Measurements from ENCODE around the gene BID.

Gene BID

DNA sequence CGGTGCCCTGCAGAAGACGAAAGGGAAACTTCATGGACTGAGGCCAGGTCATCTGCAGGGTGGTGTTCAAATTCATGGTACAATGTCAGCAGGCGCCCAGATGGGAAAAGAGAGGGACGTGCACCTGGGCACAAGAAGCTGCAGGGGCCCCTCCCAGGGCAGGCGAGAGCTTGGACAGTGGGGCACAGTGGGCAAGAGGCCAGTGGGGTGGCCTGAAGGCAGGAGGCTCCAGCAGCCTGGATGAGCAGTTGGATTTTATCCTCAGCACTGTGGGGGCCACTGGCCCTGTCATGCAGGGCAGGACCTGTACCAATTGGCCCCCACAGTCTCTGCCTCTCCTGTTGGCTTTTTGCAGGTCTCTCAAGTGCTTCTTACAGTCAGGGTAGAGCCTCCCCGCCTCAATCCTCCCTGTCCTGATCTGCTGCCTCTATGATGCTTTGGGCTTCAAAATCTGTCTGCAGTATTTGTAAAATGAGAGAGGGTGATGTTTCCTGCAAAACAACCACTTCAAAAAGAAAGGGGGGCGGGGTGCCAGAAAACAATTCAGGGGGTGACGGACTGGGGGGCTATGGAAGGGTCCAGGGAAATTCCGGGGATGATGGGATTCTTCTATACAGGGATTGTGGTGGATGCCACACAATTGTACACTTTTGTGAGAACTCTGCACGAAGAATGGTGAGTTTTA lies 1.7 kb upstream of the BID start:
- Histone ChIP-seq H3K27ac (ENCODE audit: low read depth, low read length) (no peak overlapping the region), H3K27me3 (ENCODE audit: control insufficient read depth, low read length) (no peaks in the 10 kb centered on the region), H3K9me2 (replicated peaks; ENCODE audit: control insufficient read depth, low read length) (no peaks in the 10 kb centered on the region), H3F3A (ENCODE audit: control insufficient read depth, insufficient read depth) (peaks cover 11% of the 10 kb centered on the region), H3K4me1 (ENCODE audit: control insufficient read depth, low read length) (peaks cover 80% of the 10 kb centered on the region), H3K9me3 (ENCODE audit: control insufficient read depth, insufficient read depth, low read length) (no peaks in the 10 kb centered on the region), H4K20me1 (ENCODE audit: control insufficient read depth, insufficient read depth, low read depth, low read length) (peaks cover 12% of the 10 kb centered on the region), H3K79me2 (ENCODE audit: control insufficient read depth, low read length) (peaks cover 47% of the 10 kb centered on the region), H3K4me2 (ENCODE audit: low read length) (peak overlapping the region; percentile 95), H3K36me3 (ENCODE audit: control insufficient read depth, low read length) (peaks cover 5% of the 10 kb centered on the region; the same call in 1 of the 2 replicates), H3K4me3 (ENCODE audit: low read length) (no peak overlapping the region)
- TF ChIP-seq, protein P1, sequence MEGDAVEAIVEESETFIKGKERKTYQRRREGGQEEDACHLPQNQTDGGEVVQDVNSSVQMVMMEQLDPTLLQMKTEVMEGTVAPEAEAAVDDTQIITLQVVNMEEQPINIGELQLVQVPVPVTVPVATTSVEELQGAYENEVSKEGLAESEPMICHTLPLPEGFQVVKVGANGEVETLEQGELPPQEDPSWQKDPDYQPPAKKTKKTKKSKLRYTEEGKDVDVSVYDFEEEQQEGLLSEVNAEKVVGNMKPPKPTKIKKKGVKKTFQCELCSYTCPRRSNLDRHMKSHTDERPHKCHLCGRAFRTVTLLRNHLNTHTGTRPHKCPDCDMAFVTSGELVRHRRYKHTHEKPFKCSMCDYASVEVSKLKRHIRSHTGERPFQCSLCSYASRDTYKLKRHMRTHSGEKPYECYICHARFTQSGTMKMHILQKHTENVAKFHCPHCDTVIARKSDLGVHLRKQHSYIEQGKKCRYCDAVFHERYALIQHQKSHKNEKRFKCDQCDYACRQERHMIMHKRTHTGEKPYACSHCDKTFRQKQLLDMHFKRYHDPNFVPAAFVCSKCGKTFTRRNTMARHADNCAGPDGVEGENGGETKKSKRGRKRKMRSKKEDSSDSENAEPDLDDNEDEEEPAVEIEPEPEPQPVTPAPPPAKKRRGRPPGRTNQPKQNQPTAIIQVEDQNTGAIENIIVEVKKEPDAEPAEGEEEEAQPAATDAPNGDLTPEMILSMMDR (IDR thresholded peaks at IDR 0.05; ENCODE audit: low read depth, low read length, poor library complexity, severe bottlenecking) = no peak
- no peak for TF ChIP-seq EZH2phosphoT487 (IDR thresholded peaks at IDR 0.05; ENCODE audit: borderline replicate concordance, low read length)

DNA sequence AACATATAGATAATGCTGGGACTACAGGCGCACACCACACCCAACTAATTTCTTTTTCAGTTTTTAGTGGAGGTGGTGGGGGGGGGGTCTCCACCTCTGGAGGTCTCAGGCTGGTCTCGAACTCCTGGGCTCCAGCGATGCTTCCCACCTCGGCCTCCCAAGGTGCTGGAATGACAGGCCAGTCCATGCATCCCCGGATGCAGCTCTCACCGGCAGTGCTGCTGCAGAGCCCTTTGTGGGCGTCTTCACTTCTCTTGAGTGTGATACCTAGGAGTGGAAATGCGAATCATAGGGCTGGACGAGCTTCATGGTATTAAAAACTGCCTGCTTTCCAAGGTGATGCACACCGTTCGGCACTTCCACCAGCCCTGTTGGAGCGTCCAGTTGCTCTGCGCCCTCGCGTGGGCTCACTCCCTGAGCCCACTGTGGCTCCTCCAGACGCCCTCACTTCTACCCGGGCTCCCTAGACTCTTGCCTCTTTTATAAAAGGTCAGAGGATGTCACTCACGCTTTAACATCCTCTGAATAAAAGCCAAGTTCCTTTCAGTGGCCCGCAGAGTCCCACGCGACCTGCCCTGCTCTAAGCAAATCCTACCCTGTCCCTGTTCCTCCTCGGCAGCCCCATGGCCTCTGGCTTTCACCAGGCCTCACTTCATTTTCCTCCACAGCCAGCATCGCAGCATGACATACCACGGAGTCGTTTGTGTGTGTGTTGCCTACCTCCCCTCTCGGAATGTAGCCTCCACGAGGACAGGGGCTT lies 837 bp upstream of the BID start:
- Histone ChIP-seq H3K27ac (ENCODE audit: low read depth, low read length) (peak overlapping the region; percentile 43), H3K9me2 (replicated peaks; ENCODE audit: control insufficient read depth, low read length) (no peaks in the 10 kb centered on the region), H3K36me3 (ENCODE audit: control insufficient read depth, low read length) (peaks cover 8% of the 10 kb centered on the region; the same call in 1 of the 2 replicates), H4K20me1 (ENCODE audit: control insufficient read depth, insufficient read depth, low read depth, low read length) (peaks cover 12% of the 10 kb centered on the region), H3K9me3 (ENCODE audit: control insufficient read depth, insufficient read depth, low read length) (no peaks in the 10 kb centered on the region), H3K27me3 (ENCODE audit: control insufficient read depth, low read length) (no peaks in the 10 kb centered on the region), H3K4me3 (ENCODE audit: low read length) (peak overlapping the region; percentile 51), H3F3A (ENCODE audit: control insufficient read depth, insufficient read depth) (peaks cover 11% of the 10 kb centered on the region), H3K4me2 (ENCODE audit: low read length) (peak overlapping the region; percentile 61), H3K4me1 (ENCODE audit: control insufficient read depth, low read length) (peaks cover 77% of the 10 kb centered on the region), H3K79me2 (ENCODE audit: control insufficient read depth, low read length) (peaks cover 55% of the 10 kb centered on the region)
- TF ChIP-seq, protein P1 (IDR thresholded peaks at IDR 0.05; ENCODE audit: low read depth, low read length, poor library complexity, severe bottlenecking) = no peak
- no peak for TF ChIP-seq EZH2phosphoT487 (IDR thresholded peaks at IDR 0.05; ENCODE audit: borderline replicate concordance, low read length)

DNA sequence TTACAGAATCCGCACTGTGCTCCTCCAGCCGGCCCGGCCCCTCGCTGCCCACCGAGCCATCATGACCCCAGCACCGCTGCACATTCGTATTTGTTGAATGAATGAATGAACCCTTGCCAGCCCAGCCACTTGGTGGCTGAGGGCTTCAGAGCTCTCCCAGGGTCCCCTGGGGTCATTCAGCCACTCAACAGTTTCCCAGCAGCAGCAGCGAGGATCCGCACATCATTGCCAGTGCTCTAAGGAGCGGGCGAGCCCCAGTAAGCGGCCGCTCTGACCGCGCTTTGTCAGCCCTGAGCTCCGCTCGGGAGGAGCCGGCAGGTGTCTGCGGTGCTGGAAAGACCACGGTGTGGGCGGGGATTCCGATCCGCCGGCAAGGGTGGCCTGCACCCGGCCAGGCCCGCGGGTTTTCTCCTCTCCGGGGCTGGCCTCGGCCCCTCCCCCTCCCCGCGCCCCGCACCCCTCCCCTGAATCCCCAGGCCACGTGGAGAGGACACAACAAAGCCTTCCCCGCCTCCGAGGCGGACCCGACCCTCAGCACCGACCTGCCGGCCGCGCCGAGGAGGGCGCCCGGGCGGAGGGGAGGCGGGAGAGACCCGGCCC lies 563 bp downstream of the BID start:
- H3K4me1 ChIP-seq (ENCODE audit: control insufficient read depth, low read length) = peaks cover 63% of the 10 kb centered on the region
- H3K4me3 ChIP-seq (ENCODE audit: low read length) = peak overlapping the region; percentile 72
- no peaks in the 10 kb centered on the region for H3K9me3 ChIP-seq (ENCODE audit: control insufficient read depth, insufficient read depth, low read length)
- peaks cover 11% of the 10 kb centered on the region for H3F3A ChIP-seq (ENCODE audit: control insufficient read depth, insufficient read depth)
- H3K9me2 ChIP-seq (replicated peaks; ENCODE audit: control insufficient read depth, low read length) = no peaks in the 10 kb centered on the region
- H3K4me2 ChIP-seq (ENCODE audit: low read length) = peak overlapping the region; percentile 95
- peaks cover 8% of the 10 kb centered on the region; the same call in 1 of the 2 replicates for H3K36me3 ChIP-seq (ENCODE audit: control insufficient read depth, low read length)
- H3K27ac ChIP-seq (ENCODE audit: low read depth, low read length) = peak overlapping the region; percentile 46
- H3K79me2 ChIP-seq (ENCODE audit: control insufficient read depth, low read length) = peaks cover 65% of the 10 kb centered on the region
- peaks cover 12% of the 10 kb centered on the region for H4K20me1 ChIP-seq (ENCODE audit: control insufficient read depth, insufficient read depth, low read depth, low read length)
- TF ChIP-seq, protein P1 (IDR thresholded peaks at IDR 0.05; ENCODE audit: low read depth, low read length, poor library complexity, severe bottlenecking) = no peak
- TF ChIP-seq EZH2phosphoT487 (IDR thresholded peaks at IDR 0.05; ENCODE audit: borderline replicate concordance, low read length) = no peak
- no peaks in the 10 kb centered on the region for H3K27me3 ChIP-seq (ENCODE audit: control insufficient read depth, low read length)

Measured in DOHH2 (cell line).